ENCODE data around the gene JAZF1.

The JAZF1 gene

DNA sequence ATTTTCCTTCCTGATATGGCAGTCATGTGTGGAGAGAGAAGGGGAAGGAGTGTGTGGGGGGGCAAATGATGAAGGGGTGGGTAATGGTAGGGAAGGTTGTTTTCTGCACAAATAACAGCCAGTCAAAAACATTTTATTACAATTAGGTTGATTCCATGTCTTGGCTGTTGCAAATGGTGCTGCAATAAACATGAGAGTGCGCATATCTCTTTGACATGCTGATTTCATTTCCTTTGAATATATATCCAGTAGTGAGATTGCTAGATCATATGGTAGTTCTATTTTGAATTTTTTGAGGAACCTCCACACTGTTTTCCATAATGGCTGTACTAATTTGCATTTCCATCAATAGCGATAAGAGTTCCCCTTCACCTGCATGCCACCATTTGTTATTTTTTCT, 10.6 kb upstream of the JAZF1 start:
- Histone ChIP-seq H3K36me3 (ENCODE audit: low read length) (no peaks in the 10 kb centered on the region), H4K20me1 (ENCODE audit: low read depth, low read length) (no peaks in the 10 kb centered on the region), H3K9ac (ENCODE audit: low read length) (no peak overlapping the region), H3K9me2 (replicated peaks; ENCODE audit: insufficient read depth, low read length) (no peaks in the 10 kb centered on the region), H3F3A (ENCODE audit: insufficient read depth) (no peaks in the 10 kb centered on the region), H3K4me2 (ENCODE audit: low read depth, low read length, poor library complexity, severe bottlenecking) (no peak overlapping the region), H3K9me3 (ENCODE audit: insufficient read depth, low read length) (no peaks in the 10 kb centered on the region), H3K27me3 (ENCODE audit: low read length) (no peaks in the 10 kb centered on the region), H3K27ac (ENCODE audit: low read depth, low read length) (no peak overlapping the region), H3K4me3 (ENCODE audit: insufficient read depth, low read length, poor library complexity, severe bottlenecking) (no peak overlapping the region), H2AFZ (ENCODE audit: low read depth, low read length, severe bottlenecking) (no peak overlapping the region), H3K79me2 (ENCODE audit: insufficient read depth, low read length) (no peaks in the 10 kb centered on the region)
- TF ChIP-seq EZH2phosphoT487 (conservative IDR thresholded peaks at IDR 0.05; ENCODE audit: low read length) = no peak
- TF ChIP-seq, protein P1, sequence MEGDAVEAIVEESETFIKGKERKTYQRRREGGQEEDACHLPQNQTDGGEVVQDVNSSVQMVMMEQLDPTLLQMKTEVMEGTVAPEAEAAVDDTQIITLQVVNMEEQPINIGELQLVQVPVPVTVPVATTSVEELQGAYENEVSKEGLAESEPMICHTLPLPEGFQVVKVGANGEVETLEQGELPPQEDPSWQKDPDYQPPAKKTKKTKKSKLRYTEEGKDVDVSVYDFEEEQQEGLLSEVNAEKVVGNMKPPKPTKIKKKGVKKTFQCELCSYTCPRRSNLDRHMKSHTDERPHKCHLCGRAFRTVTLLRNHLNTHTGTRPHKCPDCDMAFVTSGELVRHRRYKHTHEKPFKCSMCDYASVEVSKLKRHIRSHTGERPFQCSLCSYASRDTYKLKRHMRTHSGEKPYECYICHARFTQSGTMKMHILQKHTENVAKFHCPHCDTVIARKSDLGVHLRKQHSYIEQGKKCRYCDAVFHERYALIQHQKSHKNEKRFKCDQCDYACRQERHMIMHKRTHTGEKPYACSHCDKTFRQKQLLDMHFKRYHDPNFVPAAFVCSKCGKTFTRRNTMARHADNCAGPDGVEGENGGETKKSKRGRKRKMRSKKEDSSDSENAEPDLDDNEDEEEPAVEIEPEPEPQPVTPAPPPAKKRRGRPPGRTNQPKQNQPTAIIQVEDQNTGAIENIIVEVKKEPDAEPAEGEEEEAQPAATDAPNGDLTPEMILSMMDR (IDR thresholded peaks at IDR 0.05; ENCODE audit: insufficient read depth, low read length, poor library complexity, severe bottlenecking) = no peak

DNA sequence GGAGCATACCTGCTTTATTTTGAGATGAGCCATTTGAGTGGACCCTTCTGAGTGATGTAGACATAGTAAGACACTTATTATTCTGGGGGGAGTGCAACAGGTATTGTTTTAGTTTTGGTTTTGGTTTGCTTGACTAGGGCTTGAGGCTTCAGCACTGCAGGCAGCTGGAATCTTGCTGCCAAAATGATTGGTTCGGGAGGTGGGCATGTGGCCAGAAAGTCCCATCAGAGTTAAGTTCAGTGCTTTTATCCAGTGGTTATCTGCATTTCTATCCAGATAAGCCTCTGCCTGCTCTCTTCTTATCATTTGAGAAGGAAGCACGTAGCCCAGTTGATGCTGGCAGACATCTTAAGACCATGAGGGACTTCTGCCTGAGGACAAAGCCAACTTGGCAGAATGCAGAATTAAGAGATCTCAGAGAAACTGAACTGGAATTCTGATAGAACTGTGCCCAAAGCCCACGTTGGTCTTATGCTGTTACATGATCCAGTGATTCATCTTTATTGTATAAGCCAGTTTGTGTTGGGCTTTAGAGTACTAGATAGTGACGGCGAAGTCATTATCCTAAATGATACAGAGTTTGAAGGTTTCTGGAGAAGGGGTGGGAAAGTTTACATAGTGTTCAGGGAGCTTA, 9.6 kb upstream of the JAZF1 start:
- Histone ChIP-seq H3K4me3 (ENCODE audit: insufficient read depth, low read length, poor library complexity, severe bottlenecking) (no peak overlapping the region), H3F3A (ENCODE audit: insufficient read depth) (no peaks in the 10 kb centered on the region), H3K9ac (ENCODE audit: low read length) (no peak overlapping the region), H3K4me2 (ENCODE audit: low read depth, low read length, poor library complexity, severe bottlenecking) (no peak overlapping the region), H3K27me3 (ENCODE audit: low read length) (no peaks in the 10 kb centered on the region), H3K9me2 (replicated peaks; ENCODE audit: insufficient read depth, low read length) (no peaks in the 10 kb centered on the region), H3K9me3 (ENCODE audit: insufficient read depth, low read length) (no peaks in the 10 kb centered on the region), H3K79me2 (ENCODE audit: insufficient read depth, low read length) (no peaks in the 10 kb centered on the region), H4K20me1 (ENCODE audit: low read depth, low read length) (no peaks in the 10 kb centered on the region), H3K36me3 (ENCODE audit: low read length) (no peaks in the 10 kb centered on the region), H2AFZ (ENCODE audit: low read depth, low read length, severe bottlenecking) (no peak overlapping the region), H3K27ac (ENCODE audit: low read depth, low read length) (no peak overlapping the region)
- TF ChIP-seq, protein P1 (IDR thresholded peaks at IDR 0.05; ENCODE audit: insufficient read depth, low read length, poor library complexity, severe bottlenecking) = no peak
- TF ChIP-seq EZH2phosphoT487 (conservative IDR thresholded peaks at IDR 0.05; ENCODE audit: low read length) = no peak

DNA sequence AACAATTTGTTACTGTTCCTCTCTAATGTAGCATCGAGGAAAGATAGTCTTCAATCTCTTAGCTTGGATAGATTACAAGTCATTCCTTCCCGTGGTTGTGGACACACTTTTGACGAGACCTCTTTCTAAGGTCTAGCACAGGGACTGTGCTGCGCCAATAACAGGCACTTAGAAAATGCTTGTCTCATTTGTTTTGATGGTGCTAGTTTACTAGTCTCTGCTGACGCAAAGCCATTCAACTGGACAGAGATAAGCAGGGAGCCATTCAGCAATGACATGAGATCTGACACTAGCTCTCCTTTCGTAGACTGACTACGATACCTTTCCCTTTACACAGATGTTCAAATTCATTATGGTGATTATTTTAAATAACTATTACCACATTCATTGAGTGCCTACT, 6.4 kb upstream of the JAZF1 start:
- H3K36me3 ChIP-seq (ENCODE audit: low read length) = no peaks in the 10 kb centered on the region
- TF ChIP-seq, protein P1 (IDR thresholded peaks at IDR 0.05; ENCODE audit: insufficient read depth, low read length, poor library complexity, severe bottlenecking) = no peak
- TF ChIP-seq EZH2phosphoT487 (conservative IDR thresholded peaks at IDR 0.05; ENCODE audit: low read length) = no peak
- no peak overlapping the region for H3K27ac ChIP-seq (ENCODE audit: low read depth, low read length)
- H3F3A ChIP-seq (ENCODE audit: insufficient read depth) = 0 out of 2 replicates have a peak, but pooled peaks cover 1% of the 10 kb centered on the region
- H3K79me2 ChIP-seq (ENCODE audit: insufficient read depth, low read length) = no peaks in the 10 kb centered on the region
- H3K9me2 ChIP-seq (replicated peaks; ENCODE audit: insufficient read depth, low read length) = no peaks in the 10 kb centered on the region
- no peak overlapping the region for H3K4me3 ChIP-seq (ENCODE audit: insufficient read depth, low read length, poor library complexity, severe bottlenecking)
- no peak overlapping the region for H3K4me2 ChIP-seq (ENCODE audit: low read depth, low read length, poor library complexity, severe bottlenecking)
- no peak overlapping the region for H2AFZ ChIP-seq (ENCODE audit: low read depth, low read length, severe bottlenecking)
- no peaks in the 10 kb centered on the region for H3K27me3 ChIP-seq (ENCODE audit: low read length)
- H3K9me3 ChIP-seq (ENCODE audit: insufficient read depth, low read length) = no peaks in the 10 kb centered on the region
- no peaks in the 10 kb centered on the region for H4K20me1 ChIP-seq (ENCODE audit: low read depth, low read length)
- no peak overlapping the region for H3K9ac ChIP-seq (ENCODE audit: low read length)

Data from SU-DHL-6 (cell line).